GM12875 (cell line): Measurements from ENCODE around the gene FDXACB1.

Experiments used
- H3K4me3 ChIP-seq: one replicate; pipeline ENCODE4 v1.5.1; 2011; ENCODE audit warnings: low read depth, low read length, control low read depth
- TF ChIP-seq, protein P1 (sequence below): IDR thresholded peaks from 2 replicates; pipeline ENCODE4 v1.5.1; 2011; ENCODE audit warnings: low read depth, mild to moderate bottlenecking, control low read depth, inconsistent platforms, low read length, moderate library complexity, borderline replicate concordance; ENCODE audit not compliant: insufficient read depth

The FDXACB1 gene

GRCh38 chr11:111836162-111836561, 42.8 kb downstream of the FDXACB1 start:
- H3K4me3 ChIP-seq: no peak overlapping the region
- TF ChIP-seq, protein P1, sequence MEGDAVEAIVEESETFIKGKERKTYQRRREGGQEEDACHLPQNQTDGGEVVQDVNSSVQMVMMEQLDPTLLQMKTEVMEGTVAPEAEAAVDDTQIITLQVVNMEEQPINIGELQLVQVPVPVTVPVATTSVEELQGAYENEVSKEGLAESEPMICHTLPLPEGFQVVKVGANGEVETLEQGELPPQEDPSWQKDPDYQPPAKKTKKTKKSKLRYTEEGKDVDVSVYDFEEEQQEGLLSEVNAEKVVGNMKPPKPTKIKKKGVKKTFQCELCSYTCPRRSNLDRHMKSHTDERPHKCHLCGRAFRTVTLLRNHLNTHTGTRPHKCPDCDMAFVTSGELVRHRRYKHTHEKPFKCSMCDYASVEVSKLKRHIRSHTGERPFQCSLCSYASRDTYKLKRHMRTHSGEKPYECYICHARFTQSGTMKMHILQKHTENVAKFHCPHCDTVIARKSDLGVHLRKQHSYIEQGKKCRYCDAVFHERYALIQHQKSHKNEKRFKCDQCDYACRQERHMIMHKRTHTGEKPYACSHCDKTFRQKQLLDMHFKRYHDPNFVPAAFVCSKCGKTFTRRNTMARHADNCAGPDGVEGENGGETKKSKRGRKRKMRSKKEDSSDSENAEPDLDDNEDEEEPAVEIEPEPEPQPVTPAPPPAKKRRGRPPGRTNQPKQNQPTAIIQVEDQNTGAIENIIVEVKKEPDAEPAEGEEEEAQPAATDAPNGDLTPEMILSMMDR: no peak

DNA sequence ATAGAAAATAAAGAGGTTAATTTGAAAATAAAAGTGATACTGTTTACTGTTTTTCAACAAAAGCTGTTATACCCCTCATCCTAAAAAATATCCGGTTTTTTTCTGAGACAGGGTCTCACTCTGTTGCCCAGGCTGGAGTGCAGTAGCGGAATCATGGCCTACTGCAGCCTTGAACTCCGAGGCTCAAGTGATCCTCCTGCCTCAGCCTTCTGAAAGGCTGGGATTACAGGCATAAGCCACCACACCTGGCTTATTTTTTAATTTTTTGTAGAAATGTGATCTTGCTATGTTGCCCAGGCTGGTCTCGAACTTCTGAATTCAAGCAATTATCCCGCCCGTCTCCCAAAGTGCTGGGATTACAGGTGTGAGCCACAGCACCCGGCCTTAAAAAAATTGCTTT, 43.3 kb downstream of the FDXACB1 start:
- TF ChIP-seq, protein P1: no peak
- H3K4me3 ChIP-seq: no peak overlapping the region

DNA sequence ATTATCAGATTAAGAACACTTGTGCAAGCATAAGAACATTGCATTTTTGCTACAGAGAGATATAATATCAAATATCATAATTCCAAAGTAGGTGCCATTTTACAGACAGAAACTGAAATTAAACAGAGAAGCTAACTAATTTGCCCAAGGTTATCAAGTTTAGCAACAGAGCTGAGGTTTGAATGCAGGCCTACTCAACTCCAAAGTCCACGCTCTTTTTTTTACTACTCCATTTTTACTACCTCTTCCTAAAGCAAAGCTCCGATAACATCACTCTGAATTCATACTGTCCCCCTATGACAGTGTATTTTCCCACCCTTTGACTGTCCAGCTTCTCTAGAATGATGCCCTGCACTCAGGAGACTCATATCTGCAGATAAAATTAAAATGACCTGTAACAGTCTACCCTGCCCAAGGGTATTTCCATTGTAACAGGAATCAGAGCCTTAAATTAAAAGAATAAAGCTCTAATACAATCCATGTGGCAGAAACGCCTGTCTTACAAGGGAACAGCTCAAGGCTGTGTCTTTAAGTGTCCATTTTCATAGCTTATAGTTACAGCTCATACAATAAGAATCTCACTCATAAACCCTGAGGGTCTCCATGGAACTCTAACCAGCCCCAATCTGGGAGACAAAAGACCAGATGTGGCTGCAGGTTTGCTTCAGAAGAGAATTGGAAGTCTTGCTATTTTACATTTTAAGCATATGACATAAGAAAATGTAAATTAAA, 44.4 kb downstream of the FDXACB1 start:
- no peak overlapping the region for H3K4me3 ChIP-seq

DNA sequence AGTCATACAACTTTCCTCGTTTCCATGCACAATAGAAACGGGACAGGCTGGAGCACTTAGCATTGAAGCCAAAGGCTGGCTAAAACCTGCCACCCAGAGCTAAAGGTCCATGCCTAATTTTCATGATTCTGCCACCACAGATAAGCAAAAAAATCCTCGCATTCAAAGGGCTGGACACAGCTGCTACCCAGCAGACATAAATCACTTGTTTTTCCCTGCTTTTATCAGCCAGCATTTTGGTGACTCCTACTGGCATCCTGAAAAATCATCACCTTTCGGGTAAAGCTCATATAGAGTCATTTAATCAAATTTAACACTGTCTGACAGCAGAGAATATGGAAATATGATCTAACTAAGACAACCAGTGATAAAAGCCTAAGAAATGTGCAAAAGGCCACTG, 45.4 kb downstream of the FDXACB1 start:
- H3K4me3 ChIP-seq: no peak overlapping the region
- TF ChIP-seq, protein P1: no peak

More for the DNA sequence above, 44.4 kb downstream of the FDXACB1 start:
- TF ChIP-seq, protein P1: no peak

DNA sequence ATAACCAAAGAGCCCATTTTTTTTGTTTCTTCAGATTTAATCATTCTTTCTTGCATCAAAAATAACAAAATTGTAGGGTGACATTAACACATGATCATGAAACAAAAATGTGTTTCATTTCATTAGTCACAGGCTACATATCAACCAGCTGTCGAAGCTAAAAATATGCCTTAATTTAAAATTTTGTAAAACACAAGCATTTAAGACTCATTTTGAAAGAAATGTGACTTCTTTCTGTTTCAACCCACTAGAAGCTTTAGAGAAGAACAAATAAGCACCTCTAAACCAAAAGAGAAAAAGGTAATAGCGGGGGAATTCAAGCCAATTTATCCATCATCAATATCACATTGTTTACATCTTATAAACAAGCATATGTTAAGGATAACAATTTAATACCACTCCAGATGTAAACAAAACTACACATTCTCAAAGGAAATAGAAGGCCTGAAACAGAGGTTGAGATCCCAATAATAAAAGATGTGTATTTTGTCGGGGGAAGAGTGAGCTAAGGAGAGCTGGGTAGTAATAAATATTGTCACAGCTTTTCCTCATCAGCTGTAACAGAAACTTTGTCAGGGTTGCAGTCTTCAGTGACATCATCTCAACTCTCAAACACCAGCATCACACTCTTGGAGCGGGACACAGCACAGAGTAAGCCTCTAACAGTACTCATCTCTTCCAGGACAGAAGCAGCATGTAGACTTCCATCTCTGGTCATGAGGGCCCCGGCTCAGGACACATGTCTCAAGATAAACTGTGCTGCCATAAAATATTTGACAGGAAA, 49.6 kb downstream of the FDXACB1 start:
- H3K4me3 ChIP-seq: no peak overlapping the region
- TF ChIP-seq, protein P1: no peak

DNA sequence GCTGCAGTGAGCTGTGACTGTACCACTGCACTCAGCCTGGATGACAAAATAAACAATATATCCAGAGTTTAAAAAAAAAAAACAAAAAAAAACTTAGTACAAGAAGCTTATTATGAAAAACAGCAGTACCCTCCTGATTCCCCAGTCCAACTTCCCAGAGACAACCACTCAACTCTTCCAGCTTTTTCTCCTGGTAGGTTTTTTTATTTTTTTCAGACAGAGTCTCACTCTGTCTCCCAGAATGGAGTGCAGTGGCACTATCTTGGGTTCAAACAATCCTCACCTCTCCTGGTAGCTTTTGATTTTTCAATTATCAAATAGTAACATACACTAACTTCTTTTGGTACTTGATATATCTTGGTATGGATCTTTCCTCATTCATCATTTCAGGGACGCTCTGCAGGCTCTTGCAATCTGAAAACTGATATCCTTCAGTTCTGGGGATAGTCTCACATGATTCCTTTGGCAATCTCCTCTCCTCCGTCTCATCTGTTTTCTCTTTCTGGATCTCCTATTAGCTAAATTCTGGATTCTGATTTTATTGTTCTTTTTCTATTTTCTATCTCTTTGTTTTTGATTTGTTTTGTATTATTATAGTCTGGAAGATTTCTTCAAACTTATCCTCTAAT, 52.5 kb downstream of the FDXACB1 start:
- TF ChIP-seq, protein P1: no peak

More for the DNA sequence above, 52.5 kb downstream of the FDXACB1 start:
- H3K4me3 ChIP-seq: no peak overlapping the region
